B cell (primary cell): ENCODE data around the gene TMEM132D.

Experiments used
- CTCF ChIP-seq: fragments of 200-600 bp; IDR thresholded peaks from one replicate; pipeline ENCODE4 v1.8.0; 2022; ENCODE audit warnings: antibody characterized with exemption, mild to moderate bottlenecking
- EZH2 ChIP-seq: IDR thresholded peaks from 2 replicates; pipeline ENCODE4 v1.6.1; 2012; ENCODE audit warnings: borderline replicate concordance, low read depth, mild to moderate bottlenecking, moderate library complexity, low read length; ENCODE audit not compliant: insufficient read depth, poor library complexity, severe bottlenecking

- TF ChIP-seq EZH2 (no peak), CTCF (no peak)
Measured at GRCh38 chr12:129034558-129035289, 869.1 kb downstream of the TMEM132D start.
